Endothelial cell (in vitro differentiated cells): ENCODE results near the gene WASF1. TPM values are rescaled to one million over a fixed set of nuclear protein-coding genes. Genes with fewer than 3 reads are reported as not detected.

ENCODE experiments used
- DNase-seq: peaks from one replicate; pipeline ENCODE4 v3.0.0; 2021; ENCODE audit warnings: low spot score
- H3K27ac Mint-ChIP-seq: one replicate; pipeline ENCODE4 v1.8.0; 2021; ENCODE audit warnings: mixed read lengths, inconsistent platforms; ENCODE audit not compliant: unreplicated experiment
- H3K27me3 Mint-ChIP-seq: one replicate; pipeline ENCODE4 v1.8.0; 2021; ENCODE audit warnings: mild to moderate bottlenecking, moderate library complexity, mixed read lengths, inconsistent platforms; ENCODE audit not compliant: unreplicated experiment
- H3K36me3 Mint-ChIP-seq: one replicate; pipeline ENCODE4 v1.8.0; 2021; ENCODE audit warnings: mild to moderate bottlenecking, low read depth, mixed read lengths, inconsistent platforms; ENCODE audit not compliant: unreplicated experiment
- H3K4me1 Mint-ChIP-seq: one replicate; pipeline ENCODE4 v1.8.0; 2021; ENCODE audit warnings: mild to moderate bottlenecking, mixed read lengths, inconsistent platforms; ENCODE audit not compliant: unreplicated experiment
- H3K4me3 Mint-ChIP-seq: one replicate; pipeline ENCODE4 v1.8.0; 2021; ENCODE audit warnings: mild to moderate bottlenecking, mixed read lengths, inconsistent platforms; ENCODE audit not compliant: unreplicated experiment
- H3K9me3 Mint-ChIP-seq: one replicate; pipeline ENCODE4 v1.8.0; 2021; ENCODE audit warnings: mixed read lengths, inconsistent platforms; ENCODE audit not compliant: unreplicated experiment
- CTCF ChIP-seq: fragments of 200-600 bp; sonication (generic); IDR thresholded peaks from one replicate; pipeline ENCODE4 v1.5.0; 2021; ENCODE audit warnings: antibody characterized with exemption; ENCODE audit not compliant: unreplicated experiment
- total RNA-seq: library from RNA; stranded (reverse); fragmentation: NEBNext Ultra II Directional; extraction: Animal tissue kit (Norgen Biotek cat#: 25700); gene quantifications from one replicate; pipeline ENCODE4 v1.2.1, GENCODE V29; 2021; ENCODE audit not compliant: unreplicated experiment

Gene WASF1
- total RNA-seq, 1 donor from 2014 or later = 110 TPM

DNA sequence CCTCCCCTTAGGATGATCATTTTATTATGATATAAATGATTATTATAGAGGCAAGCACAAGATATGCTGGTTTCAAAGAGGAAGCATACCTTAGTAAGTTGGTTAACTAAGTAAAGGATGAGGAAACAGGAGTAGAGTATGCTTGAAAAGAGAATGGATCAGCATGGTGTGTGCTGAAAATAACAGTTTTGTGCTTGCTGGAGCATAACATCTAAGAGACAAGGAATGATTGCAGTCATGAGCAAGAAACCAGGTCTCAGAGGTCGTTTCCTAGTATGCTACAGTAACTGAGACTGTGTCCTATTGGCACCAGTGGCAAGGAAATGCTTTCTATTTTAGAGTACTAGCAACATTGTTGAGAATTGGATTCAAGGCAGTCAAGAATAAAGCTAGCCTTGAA is 34.9 kb upstream of the WASF1 start:
- peaks cover 28% of the 10 kb centered on the region for H3K36me3 Mint-ChIP-seq

GRCh38 chr6:110211753-110212152 is 32.3 kb upstream of the WASF1 start:
- H3K4me1 Mint-ChIP-seq = no peaks in the 10 kb centered on the region
- peaks cover 22% of the 10 kb centered on the region for H3K36me3 Mint-ChIP-seq

More for the DNA sequence above, 34.9 kb upstream of the WASF1 start:
- no peaks in the 10 kb centered on the region for H3K9me3 Mint-ChIP-seq
- no peaks in the 10 kb centered on the region for H3K4me1 Mint-ChIP-seq
- peaks cover 2% of the 10 kb centered on the region for H3K27me3 Mint-ChIP-seq
- H3K4me3 Mint-ChIP-seq = no peak overlapping the region
- no peak for DNase-seq
- no peak for TF ChIP-seq CTCF
- H3K27ac Mint-ChIP-seq = no peak overlapping the region

DNA sequence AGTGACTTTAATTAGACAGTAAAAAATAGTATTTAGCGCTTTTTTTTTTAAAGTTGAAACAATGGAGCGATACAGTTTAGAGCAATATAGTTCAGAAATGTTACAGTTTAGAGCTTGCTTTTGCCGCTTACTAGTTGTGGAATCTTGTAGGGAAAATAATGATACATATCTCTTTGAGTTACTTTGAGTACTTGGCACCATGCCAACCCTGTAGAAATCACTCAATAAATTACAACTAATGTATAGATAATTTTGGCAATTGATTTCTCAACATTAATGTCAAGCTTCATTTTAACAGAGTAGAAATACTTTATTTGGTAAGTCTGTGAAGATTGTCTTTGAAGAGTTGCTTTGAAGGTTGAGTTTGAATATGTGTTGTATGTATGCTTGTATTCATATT is 28.2 kb upstream of the WASF1 start:
- no peak for DNase-seq
- Mint-ChIP-seq H3K4me3 (no peak overlapping the region), H3K27ac (no peak overlapping the region), H3K9me3 (no peaks in the 10 kb centered on the region), H3K27me3 (no peaks in the 10 kb centered on the region), H3K4me1 (no peaks in the 10 kb centered on the region), H3K36me3 (peaks cover 11% of the 10 kb centered on the region)
- no peak for TF ChIP-seq CTCF

More at GRCh38 chr6:110211753-110212152, 32.3 kb upstream of the WASF1 start:
- no peak for TF ChIP-seq CTCF
- no peaks in the 10 kb centered on the region for H3K9me3 Mint-ChIP-seq
- H3K27me3 Mint-ChIP-seq = no peaks in the 10 kb centered on the region
- DNase-seq = no peak
- H3K27ac Mint-ChIP-seq = no peak overlapping the region
- no peak overlapping the region for H3K4me3 Mint-ChIP-seq

- no peaks in the 10 kb centered on the region for H3K27me3 Mint-ChIP-seq
- no peaks in the 10 kb centered on the region for H3K36me3 Mint-ChIP-seq
- no peak for DNase-seq
- H3K4me3 Mint-ChIP-seq = no peak overlapping the region
- no peaks in the 10 kb centered on the region for H3K9me3 Mint-ChIP-seq
- TF ChIP-seq CTCF = no peak
- H3K4me1 Mint-ChIP-seq = no peaks in the 10 kb centered on the region
- no peak overlapping the region for H3K27ac Mint-ChIP-seq
Measured at GRCh38 chr6:110201151-110201884, 21.8 kb upstream of the WASF1 start.

DNA sequence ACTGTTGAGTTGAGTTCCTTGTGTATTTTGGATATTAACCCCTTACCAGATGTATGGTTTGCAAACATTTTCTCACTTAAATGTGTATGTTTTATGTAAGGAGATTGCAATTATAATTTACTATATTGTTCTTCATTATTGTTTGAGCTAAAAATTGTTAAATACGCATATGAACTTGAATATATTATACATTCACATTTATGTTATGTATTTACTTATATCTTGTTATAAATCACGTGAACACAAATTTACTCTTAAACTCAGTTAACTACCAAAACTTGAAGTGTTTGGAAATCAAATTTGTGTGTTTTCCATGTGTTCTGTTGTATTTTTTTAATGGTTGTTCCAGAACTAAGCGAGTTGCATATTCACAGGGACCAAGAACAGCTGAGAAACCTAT is 19.1 kb upstream of the WASF1 start:
- Mint-ChIP-seq H3K4me3 (no peak overlapping the region), H3K27me3 (no peaks in the 10 kb centered on the region), H3K4me1 (no peaks in the 10 kb centered on the region), H3K36me3 (peaks cover 8% of the 10 kb centered on the region), H3K9me3 (no peaks in the 10 kb centered on the region), H3K27ac (no peak overlapping the region)
- TF ChIP-seq CTCF = no peak
- DNase-seq = no peak
